Liver (tissue), 9 donors: ENCODE data around the gene GRIN2C. TPM values are rescaled to one million over a fixed set of nuclear protein-coding genes. Genes with fewer than 3 reads are reported as not detected.

Experiments
- DNase-seq: peaks from one replicate; pipeline ENCODE4 v3.0.0-alpha.2; 2017; ENCODE audit warnings: low spot score
- H3K27ac ChIP-seq, 2 donors: one replicate each; pipeline ENCODE4 v1.7.0; 2013; ENCODE audit warnings: inconsistent platforms in 2 of 2, low read length in 2 of 2, control low read depth in 1 of 2, low read depth in 1 of 2, mild to moderate bottlenecking in 1 of 2
- H3K27me3 ChIP-seq, 4 donors: one replicate each; pipeline versions ENCODE4 v1.6.1 to v1.7.0; 2013; ENCODE audit warnings: low read length in 3 of 4, inconsistent platforms in 1 of 4, mild to moderate bottlenecking in 1 of 4, moderate library complexity in 1 of 4; ENCODE audit not compliant: control insufficient read depth in 4 of 4, insufficient read depth in 4 of 4
- H3K36me3 ChIP-seq, 4 donors: one replicate each; pipeline versions ENCODE4 v1.6.1 to v1.7.0; 2013; ENCODE audit warnings: low read length in 3 of 4, mild to moderate bottlenecking in 3 of 4, low read depth in 1 of 4, moderate library complexity in 1 of 4; ENCODE audit not compliant: control insufficient read depth in 4 of 4, insufficient read depth in 3 of 4
- H3K4me1 ChIP-seq, 4 donors: one replicate each; pipeline versions ENCODE4 v1.6.1 to v1.7.0; 2013; ENCODE audit warnings: low read length in 3 of 4, mild to moderate bottlenecking in 3 of 4, moderate library complexity in 1 of 4; ENCODE audit not compliant: control insufficient read depth in 4 of 4, insufficient read depth in 4 of 4
- H3K4me3 ChIP-seq, 3 donors: one replicate each; pipeline versions ENCODE4 v1.6.1 to v1.7.0; 2013; ENCODE audit warnings: low read length in 3 of 3, control low read depth in 1 of 3, low read depth in 1 of 3, mild to moderate bottlenecking in 1 of 3
- H3K9ac ChIP-seq, 2 donors: one replicate each; pipeline ENCODE4 v1.7.0; 2013; ENCODE audit warnings: low read length in 2 of 2, mild to moderate bottlenecking in 2 of 2, moderate library complexity in 2 of 2, control low read depth in 1 of 2, low read depth in 1 of 2
- H3K9me3 ChIP-seq, 4 donors: one replicate each; pipeline versions ENCODE4 v1.6.1 to v1.7.0; 2013; ENCODE audit warnings: low read length in 3 of 4; ENCODE audit not compliant: control insufficient read depth in 4 of 4
- EGR1 ChIP-seq, 2 donors: IDR thresholded peaks; 2 replicates each; pipeline ENCODE4 v1.6.1; 2016 to 2018; ENCODE audit warnings: antibody characterized with exemption in 2 of 2, low read depth in 2 of 2
- FOXA1 ChIP-seq: IDR thresholded peaks from 2 replicates; pipeline ENCODE4 v1.6.1; 2016; ENCODE audit warnings: antibody characterized with exemption
- FOXA2 ChIP-seq: IDR thresholded peaks from 2 replicates; pipeline ENCODE4 v1.6.1; 2016; ENCODE audit warnings: antibody characterized with exemption
- GABPA ChIP-seq, 2 donors: IDR thresholded peaks in 1 of 2; conservative IDR thresholded peaks in 1 of 2; 2 replicates each; pipeline ENCODE4 v1.6.1; 2016; ENCODE audit warnings: antibody characterized with exemption in 2 of 2, mild to moderate bottlenecking in 1 of 2, moderate library complexity in 1 of 2
- HNF4A ChIP-seq, 2 donors: conservative IDR thresholded peaks; 2 replicates each; pipeline ENCODE4 v1.6.1; 2016; ENCODE audit warnings: antibody characterized with exemption in 2 of 2, mild to moderate bottlenecking in 2 of 2
- HNF4G ChIP-seq: IDR thresholded peaks from 2 replicates; pipeline ENCODE4 v1.6.1; 2016; ENCODE audit warnings: antibody characterized with exemption
- JUND ChIP-seq, 2 donors: IDR thresholded peaks; 2 replicates each; pipeline ENCODE4 v1.6.1; 2016; ENCODE audit warnings: antibody characterized with exemption in 2 of 2
- NR2F2 ChIP-seq: IDR thresholded peaks from 2 replicates; pipeline ENCODE4 v1.6.1; 2016; ENCODE audit warnings: antibody characterized with exemption
- RAD21 ChIP-seq, 2 donors: IDR thresholded peaks; 2 replicates each; pipeline ENCODE4 v1.6.1; 2016; ENCODE audit warnings: antibody characterized with exemption in 2 of 2, mild to moderate bottlenecking in 2 of 2
- RXRA ChIP-seq, 2 donors: IDR thresholded peaks; 2 replicates each; pipeline ENCODE4 v1.6.1; 2017 to 2018; ENCODE audit warnings: antibody characterized with exemption in 2 of 2, mild to moderate bottlenecking in 1 of 2
- SP1 ChIP-seq: IDR thresholded peaks from 2 replicates; pipeline ENCODE4 v1.6.1; 2018; ENCODE audit warnings: antibody characterized with exemption, mild to moderate bottlenecking
- TAF1 ChIP-seq: conservative IDR thresholded peaks from 2 replicates; pipeline ENCODE4 v1.6.1; 2016; ENCODE audit warnings: antibody characterized with exemption, mild to moderate bottlenecking
- YY1 ChIP-seq: IDR thresholded peaks from 2 replicates; pipeline ENCODE4 v1.6.1; 2016; ENCODE audit warnings: antibody characterized with exemption, mild to moderate bottlenecking
- ZBTB33 ChIP-seq: IDR thresholded peaks from 2 replicates; pipeline ENCODE4 v1.6.1; 2016; ENCODE audit warnings: antibody characterized with exemption
- WGBS: extraction: QIAGEN DNeasy Blood & Tissue Kit; methylation state at CpG from one replicate; pipeline ENCODE4 v1.1.7; 2013; 5-methylcytosine and 5-hydroxymethylcytosine counted together
- polyA plus RNA-seq, 2 donors: library from polyadenylated mRNA; stranded (reverse) in 1 of 2; unstranded in 1 of 2; fragments of 200-250 nt in 1 of 2; fragments of >200 nt in 1 of 2; fragmentation: Nextera tagmentation in 1 of 2; extraction: Ambion mirVana in 1 of 2; gene quantifications; one replicate each; pipeline versions ENCODE4 v1.2.1 to v1.2.3, GENCODE V29; 2013 to 2015
- total RNA-seq, 2 donors: library from RNA; depleted of rRNA; stranded (reverse); fragments of >200 nt; gene quantifications; one replicate each; pipeline ENCODE4 v1.2.3, GENCODE V29; 2014
- TF ChIP-seq, protein P1 (sequence below): IDR thresholded peaks from 2 replicates; pipeline ENCODE4 v1.6.1; 2016; ENCODE audit warnings: antibody characterized with exemption
- TF ChIP-seq, protein P2 (sequence below): IDR thresholded peaks from 2 replicates; pipeline ENCODE4 v1.6.1; 2016; ENCODE audit warnings: antibody characterized with exemption, mild to moderate bottlenecking
- donor health status: healthy.
- donor health status: healthy.
- donor health status: healthy.
- donor health status: healthy.
- donor health status: healthy.

The GRIN2C gene
- total and polyA plus RNA-seq, 4 donors = 0.03 to 0.10 (median 0.09) TPM; not detected in 1

- Histone ChIP-seq H3K36me3 (peaks cover 0 to 8% (median 0%) of the 10 kb centered on the region in 4 donors), H3K27me3 (no peaks in the 10 kb centered on the region)
- WGBS = 90% methylated on average over 13 of the region's 13 CpGs
Measured at GRCh38 chr17:74807441-74807840, 52.2 kb downstream of the GRIN2C start.

DNA sequence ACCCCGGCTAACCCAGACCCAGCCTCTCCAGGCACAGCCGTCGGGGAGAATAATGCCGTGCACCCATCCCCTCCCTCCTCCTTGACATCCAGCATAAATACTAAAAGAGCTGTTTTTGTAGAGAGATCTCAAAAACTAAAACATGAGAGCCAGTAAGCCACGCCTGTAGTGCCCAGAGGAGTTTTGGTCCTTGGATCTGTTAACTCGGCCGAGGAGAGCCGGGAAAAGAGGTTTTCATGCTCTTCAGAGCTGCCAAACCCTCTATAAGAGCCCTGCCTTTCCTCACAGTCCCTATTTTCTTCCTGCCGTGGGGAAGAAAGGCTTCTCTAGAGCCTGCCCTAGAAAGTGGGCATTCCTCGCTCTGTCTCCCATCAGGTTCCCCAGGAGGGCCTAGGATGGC lies 53.4 kb downstream of the GRIN2C start:
- 94% methylated on average over 10 of the region's 10 CpGs for WGBS
- no peaks in the 10 kb centered on the region for H3K9me3 ChIP-seq
- no peak overlapping the region for H3K4me3 ChIP-seq
- no peak overlapping the region for H3K9ac ChIP-seq
- no peaks in the 10 kb centered on the region for H3K27me3 ChIP-seq
- H3K36me3 ChIP-seq = peaks cover 0 to 15% (median under 1%) of the 10 kb centered on the region in 4 donors
- no peak for DNase-seq
- no peak for TF ChIP-seq RXRA (IDR thresholded peaks at IDR 0.05)
- TF ChIP-seq TAF1 = no peak
- no peak for TF ChIP-seq EGR1 (IDR thresholded peaks at IDR 0.05; ENCODE audit: low read depth in 2 of 2)
- TF ChIP-seq ZBTB33 = no peak
- TF ChIP-seq, protein P1, sequence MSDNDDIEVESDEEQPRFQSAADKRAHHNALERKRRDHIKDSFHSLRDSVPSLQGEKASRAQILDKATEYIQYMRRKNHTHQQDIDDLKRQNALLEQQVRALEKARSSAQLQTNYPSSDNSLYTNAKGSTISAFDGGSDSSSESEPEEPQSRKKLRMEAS = no peak
- no peak for TF ChIP-seq RAD21 (IDR thresholded peaks at IDR 0.05)
- no peak for TF ChIP-seq HNF4G
- TF ChIP-seq, protein P2, sequence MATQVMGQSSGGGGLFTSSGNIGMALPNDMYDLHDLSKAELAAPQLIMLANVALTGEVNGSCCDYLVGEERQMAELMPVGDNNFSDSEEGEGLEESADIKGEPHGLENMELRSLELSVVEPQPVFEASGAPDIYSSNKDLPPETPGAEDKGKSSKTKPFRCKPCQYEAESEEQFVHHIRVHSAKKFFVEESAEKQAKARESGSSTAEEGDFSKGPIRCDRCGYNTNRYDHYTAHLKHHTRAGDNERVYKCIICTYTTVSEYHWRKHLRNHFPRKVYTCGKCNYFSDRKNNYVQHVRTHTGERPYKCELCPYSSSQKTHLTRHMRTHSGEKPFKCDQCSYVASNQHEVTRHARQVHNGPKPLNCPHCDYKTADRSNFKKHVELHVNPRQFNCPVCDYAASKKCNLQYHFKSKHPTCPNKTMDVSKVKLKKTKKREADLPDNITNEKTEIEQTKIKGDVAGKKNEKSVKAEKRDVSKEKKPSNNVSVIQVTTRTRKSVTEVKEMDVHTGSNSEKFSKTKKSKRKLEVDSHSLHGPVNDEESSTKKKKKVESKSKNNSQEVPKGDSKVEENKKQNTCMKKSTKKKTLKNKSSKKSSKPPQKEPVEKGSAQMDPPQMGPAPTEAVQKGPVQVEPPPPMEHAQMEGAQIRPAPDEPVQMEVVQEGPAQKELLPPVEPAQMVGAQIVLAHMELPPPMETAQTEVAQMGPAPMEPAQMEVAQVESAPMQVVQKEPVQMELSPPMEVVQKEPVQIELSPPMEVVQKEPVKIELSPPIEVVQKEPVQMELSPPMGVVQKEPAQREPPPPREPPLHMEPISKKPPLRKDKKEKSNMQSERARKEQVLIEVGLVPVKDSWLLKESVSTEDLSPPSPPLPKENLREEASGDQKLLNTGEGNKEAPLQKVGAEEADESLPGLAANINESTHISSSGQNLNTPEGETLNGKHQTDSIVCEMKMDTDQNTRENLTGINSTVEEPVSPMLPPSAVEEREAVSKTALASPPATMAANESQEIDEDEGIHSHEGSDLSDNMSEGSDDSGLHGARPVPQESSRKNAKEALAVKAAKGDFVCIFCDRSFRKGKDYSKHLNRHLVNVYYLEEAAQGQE = no peak
- TF ChIP-seq NR2F2 = no peak
- no peak for TF ChIP-seq FOXA2
- TF ChIP-seq SP1 = no peak
- TF ChIP-seq GABPA (IDR thresholded peaks at IDR 0.05 in 1 of 2, conservative IDR thresholded peaks at IDR 0.05 in 1 of 2) = no peak
- H3K4me1 ChIP-seq = no peaks in the 10 kb centered on the region
- no peak overlapping the region for H3K27ac ChIP-seq

More at GRCh38 chr17:74807441-74807840, 52.2 kb downstream of the GRIN2C start:
- H3K9me3 ChIP-seq = no peaks in the 10 kb centered on the region
- no peak overlapping the region for H3K4me3 ChIP-seq
- no peak for TF ChIP-seq FOXA1
- TF ChIP-seq NR2F2 = no peak
- TF ChIP-seq RAD21 (IDR thresholded peaks at IDR 0.05) = no peak
- TF ChIP-seq, protein P2 = no peak
- TF ChIP-seq, protein P1 = no peak
- TF ChIP-seq YY1 = no peak
- no peak for TF ChIP-seq TAF1
- no peak for TF ChIP-seq SP1
- TF ChIP-seq ZBTB33 = no peak
- no peak for TF ChIP-seq GABPA (IDR thresholded peaks at IDR 0.05 in 1 of 2, conservative IDR thresholded peaks at IDR 0.05 in 1 of 2)
- no peak for TF ChIP-seq HNF4A (conservative IDR thresholded peaks at IDR 0.05)
- TF ChIP-seq JUND (IDR thresholded peaks at IDR 0.05) = no peak
- H3K27ac ChIP-seq = no peak overlapping the region
- DNase-seq = no peak
- H3K4me1 ChIP-seq = peaks cover 0 to 3% (median 0%) of the 10 kb centered on the region in 4 donors
- H3K9ac ChIP-seq = no peak overlapping the region
